SK-N-SH (cell line): ENCODE results near the gene NTN1. TPM values are rescaled to one million over a fixed set of nuclear protein-coding genes. Genes with fewer than 3 reads are reported as not detected.
"Not testable (repeated sequence)": the region's sequence is repeated elsewhere in the genome, so short reads cannot be mapped to it uniquely, and the experiment has no call there.

Experiments used
- CTCF ChIA-PET: fragments of 300-600, 350-600 bp; formaldehyde crosslinking; extraction: SDS; loops from one replicate; lab custom pipeline; 2021; lab: Yijun Ruan, JAX
- POLR2A ChIA-PET: fragments of 350-600 bp; sonication (Branson Sonifier 250); formaldehyde crosslinking; extraction: SDS; loops from one replicate; lab custom pipeline; 2020; ENCODE audit warnings: antibody characterized with exemption, inconsistent platforms; lab: Yijun Ruan, JAX
- DNase-seq: peaks from one replicate; pipeline ENCODE4 v3.0.0; 2012
- H2AFZ ChIP-seq: fragments of 200-600 bp; sonication (generic); 2 replicates; pipeline ENCODE4 v1.8.1; 2016; ENCODE audit warnings: antibody characterized with exemption, mild to moderate bottlenecking, low read depth
- H3F3A ChIP-seq: fragments of 200-600 bp; sonication (generic); replicated peaks from 2 replicates; pipeline ENCODE3; 2016; ENCODE audit warnings: antibody characterized with exemption, mild to moderate bottlenecking; ENCODE audit not compliant: insufficient read depth
- H3K27ac ChIP-seq, 2 experiments: fragments of 200-500 bp in 1 of 2; fragments of 200-600 bp in 1 of 2; sonication (Bioruptor generic) in 1 of 2; sonication (generic), shearing (Covaris generic) in 1 of 2; 2 replicates each; pipeline versions ENCODE4 v1.5.1 to v1.6.1; 2014 to 2016; ENCODE audit warnings: low read depth in 2 of 2, inconsistent platforms in 1 of 2, low read length in 1 of 2, mild to moderate bottlenecking in 1 of 2, mixed read lengths in 1 of 2
- H3K27me3 ChIP-seq: fragments of 200-600 bp; sonication (generic), shearing (Covaris generic); 2 replicates; pipeline ENCODE4 v1.6.1; 2016; ENCODE audit warnings: mixed run types; ENCODE audit not compliant: insufficient read depth
- H3K36me3 ChIP-seq, 2 experiments: fragments of 200-500 bp in 1 of 2; fragments of 200-600 bp in 1 of 2; sonication (Bioruptor generic) in 1 of 2; sonication (generic) in 1 of 2; replicated peaks in 1 of 2; 2 replicates each; pipeline versions ENCODE3 to v1.5.1; 2014 to 2016; ENCODE audit warnings: low read length in 1 of 2, mild to moderate bottlenecking in 1 of 2; ENCODE audit not compliant: insufficient read depth in 2 of 2, control insufficient read depth in 1 of 2
- H3K4me1 ChIP-seq, 2 experiments: fragments of 200-500 bp in 1 of 2; fragments of 200-600 bp in 1 of 2; sonication (Bioruptor generic) in 1 of 2; sonication (generic), shearing (Covaris generic) in 1 of 2; 2 replicates each; pipeline versions ENCODE4 v1.5.1 to v1.6.1; 2014 to 2016; ENCODE audit warnings: low read depth in 1 of 2, low read length in 1 of 2, mixed run types in 1 of 2; ENCODE audit not compliant: insufficient read depth in 2 of 2, control insufficient read depth in 1 of 2
- H3K4me2 ChIP-seq: fragments of 200-600 bp; sonication (generic), shearing (Covaris generic); 2 replicates; pipeline ENCODE4 v1.6.1; 2017; ENCODE audit warnings: mixed run types
- H3K4me3 ChIP-seq, 2 experiments: fragments of 200-500 bp in 1 of 2; fragments of 200-600 bp in 1 of 2; sonication (Bioruptor generic) in 1 of 2; sonication (generic), shearing (Covaris generic) in 1 of 2; 2 replicates each; pipeline versions ENCODE4 v1.5.1 to v1.8.1; 2014 to 2016; ENCODE audit warnings: low read depth in 2 of 2, inconsistent platforms in 1 of 2, low read length in 1 of 2, mild to moderate bottlenecking in 1 of 2, mixed read lengths in 1 of 2, moderate library complexity in 1 of 2
- H3K79me2 ChIP-seq: fragments of 200-600 bp; sonication (generic); 2 replicates; pipeline ENCODE4 v1.8.1; 2017; ENCODE audit warnings: mild to moderate bottlenecking; ENCODE audit not compliant: insufficient read depth
- H3K9ac ChIP-seq: fragments of 200-600 bp; sonication (generic); 2 replicates; pipeline ENCODE4 v1.6.1; 2017; ENCODE audit warnings: mixed run types
- H3K9me2 ChIP-seq: fragments of 200-600 bp; sonication (generic); 2 replicates; pipeline ENCODE4 v1.6.1; 2017; ENCODE audit warnings: mixed run types
- H3K9me3 ChIP-seq: fragments of 200-600 bp; sonication (generic); 2 replicates; pipeline ENCODE4 v1.6.1; 2017; ENCODE audit warnings: mixed run types, mild to moderate bottlenecking, moderate library complexity
- H4K20me1 ChIP-seq: fragments of 200-600 bp; sonication (generic); 2 replicates; pipeline ENCODE4 v1.6.1; 2017; ENCODE audit warnings: mild to moderate bottlenecking, mixed run types; ENCODE audit not compliant: insufficient read depth
- ELF1 ChIP-seq: IDR thresholded peaks from 2 replicates; pipeline ENCODE4 v1.4.0; 2012
- EZH2phosphoT487 ChIP-seq: fragments of 200-600 bp; sonication (generic); IDR thresholded peaks from 2 replicates; pipeline ENCODE4 v1.6.1; 2017; ENCODE audit warnings: low read depth, mixed run types, mild to moderate bottlenecking, antibody characterized with exemption, moderate library complexity, borderline replicate concordance
- GABPA ChIP-seq: IDR thresholded peaks from 2 replicates; pipeline ENCODE4 v1.4.0; 2012; ENCODE audit warnings: low read depth, mild to moderate bottlenecking
- IRF3 ChIP-seq: fragments of 150-350 bp; IDR thresholded peaks from 2 replicates; pipeline ENCODE4 v1.6.1; 2016; ENCODE audit warnings: mild to moderate bottlenecking, low read depth, low read length
- JUND ChIP-seq: IDR thresholded peaks from 2 replicates; pipeline ENCODE4 v1.4.0; 2012
- MEF2A ChIP-seq: IDR thresholded peaks from 2 replicates; pipeline ENCODE4 v1.4.0; 2012; ENCODE audit warnings: low read depth, borderline replicate concordance
- RAD21 ChIP-seq: IDR thresholded peaks from 2 replicates; pipeline ENCODE4 v1.6.1; 2012; ENCODE audit warnings: mild to moderate bottlenecking, low read length
- RFX5 ChIP-seq: IDR thresholded peaks from 2 replicates; pipeline ENCODE4 v1.6.1; 2012; ENCODE audit warnings: mild to moderate bottlenecking, improper control_type of control experiment, low read length
- RXRA ChIP-seq: IDR thresholded peaks from 2 replicates; pipeline ENCODE4 v1.4.0; 2012; ENCODE audit warnings: low read depth, mild to moderate bottlenecking, borderline replicate concordance
- SIN3A ChIP-seq: IDR thresholded peaks from 2 replicates; pipeline ENCODE4 v1.6.1; 2012; ENCODE audit warnings: low read depth, mild to moderate bottlenecking, low read length, moderate library complexity, borderline replicate concordance
- TCF12 ChIP-seq: IDR thresholded peaks from 2 replicates; pipeline ENCODE4 v1.4.0; 2012
- USF1 ChIP-seq: IDR thresholded peaks from 2 replicates; pipeline ENCODE4 v1.4.0; 2012; ENCODE audit warnings: low read depth, borderline replicate concordance
- USF2 ChIP-seq: fragments of 150-350 bp; IDR thresholded peaks from 2 replicates; pipeline ENCODE4 v1.6.1; 2017; ENCODE audit warnings: antibody characterized with exemption, low read length, low read depth, borderline replicate concordance
- YY1 ChIP-seq: IDR thresholded peaks from 2 replicates; pipeline ENCODE4 v1.4.0; 2012; ENCODE audit warnings: low read depth, mild to moderate bottlenecking
- WGBS: methylation state at CpG from one replicate; pipeline ENCODE4 v1.1.6; 2017; ENCODE audit warnings: low lambda C conversion rate; 5-methylcytosine and 5-hydroxymethylcytosine counted together
- polyA plus RNA-seq, 3 experiments: library from polyadenylated mRNA; depleted of rRNA; stranded (reverse); fragments of >200 nt; gene quantifications; 2 replicates each; pipeline ENCODE4 v1.2.3, GENCODE V29; 2012

NTN1 gene
- polyA plus RNA-seq, 1 of the 3 experiments (the other 2 are of a cell fraction) = 0.05 TPM

- ChIA-PET CTCF (no interaction called here), POLR2A (no interaction called here)
- Histone ChIP-seq H3K9ac (no peak overlapping the region), H3K9me2 (no peaks in the 10 kb centered on the region), H3K27me3 (no peaks in the 10 kb centered on the region; the same call in 1 of the 2 replicates), H3K27ac (no peak overlapping the region), H3F3A (no peaks in the 10 kb centered on the region), H2AFZ (no peak overlapping the region), H3K9me3 (no peaks in the 10 kb centered on the region), H4K20me1 (no peaks in the 10 kb centered on the region), H3K4me3 (no peak overlapping the region), H3K4me1 (no peaks in the 10 kb centered on the region), H3K79me2 (no peaks in the 10 kb centered on the region), H3K4me2 (no peak overlapping the region), H3K36me3 (no peaks in the 10 kb centered on the region)
- 61% methylated on average over 21 of the region's 25 CpGs for WGBS
- TF ChIP-seq TCF12 = no peak
- DNase-seq = no peak
Measured at GRCh38 chr17:9150446-9151090, 129.3 kb downstream of the NTN1 start.

- CTCF ChIA-PET = no interaction called here
- Histone ChIP-seq H3K36me3 (no peaks in the 10 kb centered on the region), H3K79me2 (no peaks in the 10 kb centered on the region), H3K27ac (no peak overlapping the region), H3F3A (no peaks in the 10 kb centered on the region), H3K4me2 (no peak overlapping the region), H3K9ac (no peak overlapping the region), H2AFZ (no peak overlapping the region), H4K20me1 (no peaks in the 10 kb centered on the region), H3K27me3 (no peaks in the 10 kb centered on the region; the same call in 1 of the 2 replicates), H3K9me2 (no peaks in the 10 kb centered on the region), H3K4me1 (no peaks in the 10 kb centered on the region), H3K4me3 (no peak overlapping the region), H3K9me3 (no peaks in the 10 kb centered on the region)
- TF ChIP-seq MEF2A (no peak), GABPA (no peak), IRF3 (no peak), ELF1 (no peak), USF2 (no peak), EZH2phosphoT487 (no peak), RXRA (no peak), USF1 (no peak), JUND (no peak), RAD21 (no peak), RFX5 (no peak), SIN3A (no peak), YY1 (no peak)
- 11% methylated on average over 6 of the region's 6 CpGs for WGBS
- no peak for DNase-seq
- POLR2A ChIA-PET = no interaction called here
Measured at GRCh38 chr17:9151091-9151490, 129.8 kb downstream of the NTN1 start.

- H3K4me3 ChIP-seq, H3K4me2 ChIP-seq, H3K36me3 ChIP-seq, DNase-seq, H3K27ac ChIP-seq, H3K9me3 ChIP-seq, H3K27me3 ChIP-seq, H2AFZ ChIP-seq, H4K20me1 ChIP-seq, POLR2A ChIA-PET, H3K9ac ChIP-seq, H3K79me2 ChIP-seq, CTCF ChIA-PET, H3K4me1 ChIP-seq, H3F3A ChIP-seq, H3K9me2 ChIP-seq: not testable (repeated sequence)
- 66% methylated on average over 10 of the region's 10 CpGs for WGBS
Measured at GRCh38 chr17:9151740-9152139, 130.4 kb downstream of the NTN1 start.
